Fibroblast of lung (primary cell): ENCODE data around the gene MYO3B. TPM values are rescaled to one million over a fixed set of nuclear protein-coding genes. Genes with fewer than 3 reads are reported as not detected.
A peak's percentile ranks its signal among the peaks of the same experiment; 100 is the strongest.

ENCODE experiments used
- DNase-seq, 2 donors: peaks; one replicate each; pipeline versions ENCODE4 v3.0.0 to v3.0.0-alpha.2; 2010; ENCODE audit warnings: low read depth in 2 of 2
- H2AFZ ChIP-seq: 2 replicates; pipeline ENCODE4 v1.5.1; 2012; ENCODE audit warnings: low read length, control low read depth, inconsistent platforms
- H3K27ac ChIP-seq: 2 replicates; pipeline ENCODE4 v1.5.1; 2011; ENCODE audit warnings: low read length, control low read depth; ENCODE audit not compliant: insufficient read depth
- H3K27me3 ChIP-seq: 2 replicates; pipeline ENCODE4 v1.5.1; 2011; ENCODE audit warnings: mild to moderate bottlenecking, low read length; ENCODE audit not compliant: control insufficient read depth, insufficient read depth
- H3K36me3 ChIP-seq: 2 replicates; pipeline ENCODE4 v1.5.1; 2011; ENCODE audit warnings: low read length; ENCODE audit not compliant: control insufficient read depth, insufficient read depth
- H3K4me1 ChIP-seq: 2 replicates; pipeline ENCODE4 v1.5.1; 2011; ENCODE audit warnings: low read length; ENCODE audit not compliant: control insufficient read depth, insufficient read depth; ENCODE audit errors: extremely low read depth
- H3K4me2 ChIP-seq: 2 replicates; pipeline ENCODE4 v1.5.1; 2011; ENCODE audit warnings: low read length, control low read depth; ENCODE audit not compliant: insufficient read depth; ENCODE audit errors: extremely low read depth
- H3K4me3 ChIP-seq, 4 experiments: fragments of 200-600 bp in 1 of 4; sonication (generic) in 1 of 4; replicated peaks in 1 of 4; 2 replicates each; pipeline ENCODE4 v1.5.1; 2011 to 2016; ENCODE audit warnings: low read length in 4 of 4, low read depth in 3 of 4, mild to moderate bottlenecking in 3 of 4, control low read depth in 2 of 4, inconsistent platforms in 1 of 4, mixed read lengths in 1 of 4; ENCODE audit not compliant: insufficient read depth in 1 of 4; ENCODE audit errors: control extremely low read depth in 1 of 4
- H3K79me2 ChIP-seq: 2 replicates; pipeline ENCODE4 v1.5.1; 2012; ENCODE audit warnings: mild to moderate bottlenecking, low read length, inconsistent platforms; ENCODE audit not compliant: control insufficient read depth, insufficient read depth
- H3K9ac ChIP-seq: 2 replicates; pipeline ENCODE4 v1.5.1; 2011; ENCODE audit warnings: mild to moderate bottlenecking, low read length, control low read depth; ENCODE audit not compliant: insufficient read depth
- H3K9me3 ChIP-seq: 2 replicates; pipeline ENCODE4 v1.5.1; 2012; ENCODE audit warnings: low read depth, low read length; ENCODE audit not compliant: control insufficient read depth, insufficient read depth
- H4K20me1 ChIP-seq: 2 replicates; pipeline ENCODE4 v1.5.1; 2011; ENCODE audit warnings: low read length; ENCODE audit not compliant: control insufficient read depth, insufficient read depth; ENCODE audit errors: extremely low read depth
- CTCF ChIP-seq, 2 donors: IDR thresholded peaks in 1 of 2; conservative IDR thresholded peaks in 1 of 2; 1 replicate in 1 of 2; 2 replicates in 1 of 2; pipeline ENCODE4 v1.5.1; 2011 to 2012; ENCODE audit warnings: low read length in 2 of 2, control low read depth in 1 of 2, inconsistent platforms in 1 of 2, low read depth in 1 of 2, mild to moderate bottlenecking in 1 of 2
- EZH2 ChIP-seq: IDR thresholded peaks from 2 replicates; pipeline ENCODE4 v1.5.1; 2012; ENCODE audit warnings: low read length, control low read depth, mild to moderate bottlenecking; ENCODE audit errors: missing control alignments
- polyA plus RNA-seq, 2 donors: library from polyadenylated mRNA; depleted of rRNA in 1 of 2; stranded (reverse) in 1 of 2; unstranded in 1 of 2; fragments of >200 nt; gene quantifications; 2 replicates each; pipeline ENCODE4 v1.2.1, GENCODE V29; 2011 to 2012; ENCODE audit warnings: missing spikeins in 1 of 2
- total RNA-seq: library from RNA; depleted of rRNA; stranded (reverse); fragments of >200 nt; gene quantifications from 2 replicates; pipeline ENCODE4 v1.2.1, GENCODE V29; 2014

The MYO3B gene
- total and polyA plus RNA-seq, 2 donors (not counting 1 experiment from before 2014, with no cell fraction given), result 0.06 to 0.50 TPM

GRCh38 chr2:170313347-170313991, 135.5 kb downstream of the MYO3B start:
- H3K4me2 ChIP-seq, result no peak overlapping the region
- H3K27ac ChIP-seq, result no peak overlapping the region
- no peaks in the 10 kb centered on the region for H3K9me3 ChIP-seq
- H3K9ac ChIP-seq, result no peak overlapping the region
- no peaks in the 10 kb centered on the region for H3K79me2 ChIP-seq
- H3K27me3 ChIP-seq, result no peaks in the 10 kb centered on the region
- no peaks in the 10 kb centered on the region for H3K36me3 ChIP-seq
- DNase-seq, result peak in 1 of 2 donors; percentile 68
- H3K4me3 ChIP-seq, result no peak overlapping the region
- no peak for TF ChIP-seq CTCF (conservative IDR thresholded peaks at IDR 0.05 in 1 of 2, IDR thresholded peaks at IDR 0.05 in 1 of 2; ENCODE audit: low read depth in 1 of 2, low read length in 2 of 2)
- TF ChIP-seq EZH2, result no peak
- H4K20me1 ChIP-seq, result no peaks in the 10 kb centered on the region
- H3K4me1 ChIP-seq, result no peaks in the 10 kb centered on the region
- no peak overlapping the region for H2AFZ ChIP-seq

- TF ChIP-seq CTCF (conservative IDR thresholded peaks at IDR 0.05 in 1 of 2, IDR thresholded peaks at IDR 0.05 in 1 of 2; ENCODE audit: low read depth in 1 of 2, low read length in 2 of 2) (no peak), EZH2 (no peak)
- no peaks in the 10 kb centered on the region for H3K9me3 ChIP-seq
- H3K4me1 ChIP-seq, result no peaks in the 10 kb centered on the region
- no peaks in the 10 kb centered on the region for H3K79me2 ChIP-seq
- H3K4me3 ChIP-seq, result no peak overlapping the region
- no peak overlapping the region for H3K4me2 ChIP-seq
- H4K20me1 ChIP-seq, result no peaks in the 10 kb centered on the region
- H2AFZ ChIP-seq, result no peak overlapping the region
- H3K36me3 ChIP-seq, result no peaks in the 10 kb centered on the region
- no peak overlapping the region for H3K9ac ChIP-seq
- no peaks in the 10 kb centered on the region for H3K27me3 ChIP-seq
- no peak for DNase-seq
- no peak overlapping the region for H3K27ac ChIP-seq
Observed at GRCh38 chr2:170313992-170314348, 136.0 kb downstream of the MYO3B start.

GRCh38 chr2:170314744-170315447, 136.9 kb downstream of the MYO3B start:
- Histone ChIP-seq H3K9ac (no peak overlapping the region), H4K20me1 (no peaks in the 10 kb centered on the region), H3K4me2 (no peak overlapping the region), H3K4me1 (no peaks in the 10 kb centered on the region), H3K79me2 (no peaks in the 10 kb centered on the region), H3K36me3 (no peaks in the 10 kb centered on the region), H2AFZ (no peak overlapping the region), H3K27me3 (no peaks in the 10 kb centered on the region), H3K9me3 (no peaks in the 10 kb centered on the region), H3K4me3 (no peak overlapping the region), H3K27ac (no peak overlapping the region)
- peak in 1 of 2 donors; percentile 28 for DNase-seq
- TF ChIP-seq EZH2 (no peak), CTCF (conservative IDR thresholded peaks at IDR 0.05 in 1 of 2, IDR thresholded peaks at IDR 0.05 in 1 of 2; ENCODE audit: low read depth in 1 of 2, low read length in 2 of 2) (no peak)
